ENCODE measurements around the gene CCNL2.
"Not testable (repeated sequence)": the region's sequence is repeated elsewhere in the genome, so short reads cannot be mapped to it uniquely, and the experiment has no call there.

The CCNL2 gene

DNA sequence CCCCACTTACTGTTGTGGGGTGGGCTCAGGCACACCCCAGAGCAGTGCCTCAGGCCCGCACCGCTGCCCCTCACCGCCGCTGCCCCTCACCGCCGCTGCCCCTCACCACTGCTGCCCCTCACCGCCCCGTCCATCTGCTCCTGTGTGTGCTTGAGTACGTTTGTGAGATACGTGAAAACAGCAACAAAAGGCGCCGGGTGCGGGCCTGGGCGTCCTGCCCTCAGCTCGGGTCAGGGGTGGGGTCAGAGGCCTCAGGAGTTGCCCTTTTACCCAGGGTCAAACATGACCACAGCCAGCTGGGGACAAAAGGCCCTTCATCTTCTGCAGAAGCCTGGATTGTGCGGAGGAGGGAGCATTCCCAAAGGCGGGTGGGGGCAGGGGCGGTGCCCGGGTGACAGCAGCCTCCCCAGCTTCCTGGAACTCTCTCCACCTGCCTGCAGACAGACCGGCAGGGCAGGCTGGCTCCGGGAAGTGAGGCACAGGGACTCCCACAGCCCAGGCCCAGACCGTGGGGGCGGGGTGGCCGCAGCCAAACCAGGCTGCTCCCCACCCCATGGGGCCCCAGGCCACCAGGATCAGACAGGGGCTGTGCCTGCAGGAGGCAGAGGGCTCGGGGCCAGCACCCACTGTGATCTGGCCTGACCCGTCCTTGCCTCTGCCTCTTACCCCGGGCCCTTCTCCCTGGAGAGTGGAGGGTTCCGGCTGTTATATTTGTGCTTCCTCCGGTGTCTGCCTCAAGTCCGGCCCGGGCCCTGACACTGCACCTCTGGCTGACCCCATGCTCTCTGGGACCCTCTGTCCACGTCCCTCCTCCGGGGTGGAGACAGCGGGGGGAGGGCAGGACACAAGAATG is 34.0 kb upstream of the CCNL2 start:
- peak overlapping the region; percentile 93 for H3K27ac ChIP-seq
- no peak for DNase-seq (ENCODE audit: low read depth, low spot score)

GRCh38 chr1:1432274-1432950 is 33.3 kb upstream of the CCNL2 start:
- H3K27ac ChIP-seq: peak overlapping the region; percentile 93
- DNase-seq (ENCODE audit: low read depth, low spot score): no peak

GRCh38 chr1:1431845-1432273 is 32.7 kb upstream of the CCNL2 start:
- H3K27ac ChIP-seq: peak overlapping the region; percentile 50
- no peak for DNase-seq (ENCODE audit: low read depth, low spot score)

DNA sequence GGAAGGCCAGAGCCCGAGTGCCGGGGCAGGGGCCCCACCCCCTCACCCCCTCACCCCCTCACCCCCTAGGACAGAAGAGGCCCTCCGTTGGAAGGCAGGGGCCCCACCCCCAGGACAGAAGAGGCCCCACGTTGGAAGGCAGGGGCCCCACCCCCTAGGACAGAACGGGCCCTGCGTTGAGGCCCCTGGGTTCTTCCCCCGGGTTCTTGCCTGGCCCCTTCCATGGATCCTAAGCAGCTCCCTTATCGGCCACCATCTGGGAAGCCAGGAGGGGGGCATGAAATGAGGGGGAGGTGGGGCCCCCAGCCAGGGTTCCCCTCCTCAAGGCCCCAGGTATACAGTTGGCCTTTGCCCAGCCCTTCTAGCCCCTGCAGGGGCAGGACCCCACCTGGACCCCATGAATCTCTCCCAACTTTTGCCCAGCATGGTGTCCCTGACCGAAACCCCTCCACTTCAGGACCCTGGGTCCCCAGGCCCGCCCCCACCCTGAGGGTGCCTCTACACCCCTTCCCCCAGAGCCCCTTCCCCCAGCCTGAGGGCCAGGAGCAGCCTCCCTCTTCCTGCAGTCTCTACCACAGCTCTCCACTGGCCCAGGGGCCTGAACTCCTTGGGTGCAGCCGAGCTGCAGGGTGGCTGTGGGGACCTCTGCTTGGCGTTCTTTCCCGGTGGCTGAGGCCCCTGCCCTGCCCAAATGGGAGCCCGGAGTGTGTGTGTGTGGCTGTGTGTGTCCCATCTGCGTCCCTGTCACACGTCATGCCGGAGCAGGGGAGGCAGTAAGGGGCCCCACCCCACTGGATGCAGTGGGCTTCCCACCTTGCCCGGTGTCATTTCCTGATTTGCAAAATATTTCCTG is 32.1 kb upstream of the CCNL2 start:
- no peak for DNase-seq (ENCODE audit: low read depth, low spot score)
- peak overlapping the region; percentile 50 for H3K27ac ChIP-seq

- no peak for DNase-seq (ENCODE audit: low read depth, low spot score)
- H3K27ac ChIP-seq: peak overlapping the region; percentile 50
Observed at GRCh38 chr1:1430114-1430982, 31.2 kb upstream of the CCNL2 start.

- peak overlapping the region; percentile 50 for H3K27ac ChIP-seq
- no peak for DNase-seq (ENCODE audit: low read depth, low spot score)
Observed at GRCh38 chr1:1429671-1430073, 30.5 kb upstream of the CCNL2 start.

DNA sequence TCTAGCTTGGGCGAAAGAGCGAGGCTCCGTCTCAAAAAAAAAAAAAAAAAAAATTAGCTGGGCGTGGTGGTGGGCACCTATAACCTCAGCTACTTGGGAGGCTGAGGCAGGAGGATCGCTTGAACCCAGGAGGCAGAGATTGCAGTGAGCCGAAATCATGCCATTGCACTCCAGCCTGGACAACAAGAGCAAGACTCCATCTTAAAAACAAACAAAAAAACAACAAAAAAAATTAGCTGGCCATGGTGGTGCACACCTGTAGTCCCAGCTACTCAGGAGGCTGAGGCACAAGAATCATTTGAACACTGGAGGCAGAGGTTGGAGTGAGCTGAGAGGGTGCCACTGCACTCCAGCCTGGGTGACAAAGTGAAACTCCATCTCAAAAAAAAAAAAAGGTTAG is 29.8 kb upstream of the CCNL2 start:
- not testable (repeated sequence) for DNase-seq (ENCODE audit: low read depth, low spot score); H3K27ac ChIP-seq

- no peak for DNase-seq (ENCODE audit: low read depth, low spot score)
Observed at GRCh38 chr1:1428174-1428573, 29.0 kb upstream of the CCNL2 start.

DNA sequence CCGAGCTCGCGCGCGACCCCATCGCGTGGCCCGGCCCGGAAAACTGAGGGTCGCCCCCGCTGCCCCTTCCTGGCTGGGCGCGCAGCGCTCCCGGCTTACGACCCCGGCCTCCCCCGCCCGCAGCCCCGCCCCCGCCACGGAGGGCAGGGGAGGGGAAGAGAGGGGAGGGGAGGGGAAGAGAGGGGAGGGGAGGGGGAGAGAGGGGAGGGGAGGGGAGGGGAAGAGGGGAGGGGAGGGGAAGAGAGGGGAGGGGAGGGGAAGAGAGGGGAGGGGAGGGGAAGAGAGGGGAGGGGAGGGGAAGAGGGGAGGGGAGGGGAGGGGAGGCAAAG is 28.6 kb upstream of the CCNL2 start:
- no peak overlapping the region for H3K27ac ChIP-seq
- DNase-seq (ENCODE audit: low read depth, low spot score): no peak

More at GRCh38 chr1:1428174-1428573, 29.0 kb upstream of the CCNL2 start:
- no peak overlapping the region for H3K27ac ChIP-seq

- DNase-seq (ENCODE audit: low read depth, low spot score): no peak
- no peak overlapping the region for H3K27ac ChIP-seq
Observed at GRCh38 chr1:1427106-1427819, 28.1 kb upstream of the CCNL2 start.

DNA sequence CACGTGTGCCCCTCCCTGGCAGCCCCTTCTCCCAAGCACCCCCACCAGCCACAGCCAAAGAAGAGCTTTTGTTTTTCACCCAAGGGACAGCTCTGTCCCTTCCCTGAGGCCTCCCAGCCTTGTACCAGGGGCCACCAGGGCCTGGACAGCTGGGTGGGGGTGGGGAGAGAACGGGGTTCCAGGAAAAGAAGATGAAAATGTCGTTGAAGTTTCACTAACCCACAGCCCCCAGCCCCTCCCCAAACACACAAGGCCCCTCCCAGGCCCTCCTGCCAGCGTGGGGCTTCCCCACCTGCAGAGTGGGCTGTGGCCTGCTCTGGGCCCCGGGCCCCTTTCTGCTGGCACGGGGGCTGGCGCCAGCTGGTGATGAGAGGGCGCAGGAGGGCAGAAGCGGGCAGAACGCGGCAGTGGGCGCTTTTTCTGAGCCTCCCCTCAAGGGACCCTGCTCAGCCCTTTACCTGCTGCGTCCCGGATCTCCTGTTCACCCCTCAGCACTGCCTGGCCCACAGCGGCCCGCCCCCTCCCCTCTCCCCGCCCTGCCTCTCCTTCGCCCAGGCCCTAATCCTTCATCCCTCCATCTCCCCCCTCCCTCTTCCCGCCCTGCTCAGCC is 27.5 kb upstream of the CCNL2 start:
- no peak overlapping the region for H3K27ac ChIP-seq
- no peak for DNase-seq (ENCODE audit: low read depth, low spot score)

DNA sequence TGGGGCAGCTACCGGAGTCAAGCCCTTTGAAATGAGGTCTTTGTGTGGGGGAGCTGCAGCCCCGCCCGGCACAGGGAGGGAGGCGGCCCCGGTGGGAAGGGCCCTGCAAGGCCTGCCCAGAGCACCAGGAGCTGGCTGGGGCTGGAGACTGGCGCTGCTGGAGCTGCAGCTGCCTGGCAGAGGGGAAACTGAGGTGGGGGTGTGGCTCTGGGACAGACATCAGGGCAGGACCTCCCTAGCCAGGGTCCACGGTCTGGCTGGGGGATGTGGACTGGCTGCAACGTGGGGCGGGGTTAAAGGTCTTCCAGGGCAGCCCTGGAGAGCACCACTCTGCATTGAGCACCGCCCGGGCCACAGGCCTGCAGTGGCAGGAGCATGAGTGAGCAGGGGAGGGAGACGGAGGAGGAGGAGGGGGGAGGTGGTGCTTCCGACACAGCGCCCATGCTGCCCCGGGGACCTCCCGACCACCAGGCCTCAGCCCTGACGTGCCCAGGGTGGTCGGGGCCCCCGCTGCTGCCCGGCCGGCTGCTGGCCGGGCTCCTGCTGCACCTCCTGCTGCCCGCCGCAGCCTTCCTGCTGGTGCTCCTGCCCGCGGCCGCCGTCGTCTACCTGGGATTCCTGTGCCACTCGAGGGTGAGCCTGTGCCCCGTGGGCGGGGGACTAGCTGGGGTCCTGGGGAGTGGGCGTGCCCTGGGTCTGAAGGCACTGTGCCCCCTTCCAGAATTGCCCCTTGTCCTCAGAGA is 26.8 kb upstream of the CCNL2 start:
- no peak for DNase-seq (ENCODE audit: low read depth, low spot score)
- H3K27ac ChIP-seq: no peak overlapping the region

- no peak for DNase-seq (ENCODE audit: low read depth, low spot score)
Observed at GRCh38 chr1:1425426-1425752, 26.3 kb upstream of the CCNL2 start.

DNA sequence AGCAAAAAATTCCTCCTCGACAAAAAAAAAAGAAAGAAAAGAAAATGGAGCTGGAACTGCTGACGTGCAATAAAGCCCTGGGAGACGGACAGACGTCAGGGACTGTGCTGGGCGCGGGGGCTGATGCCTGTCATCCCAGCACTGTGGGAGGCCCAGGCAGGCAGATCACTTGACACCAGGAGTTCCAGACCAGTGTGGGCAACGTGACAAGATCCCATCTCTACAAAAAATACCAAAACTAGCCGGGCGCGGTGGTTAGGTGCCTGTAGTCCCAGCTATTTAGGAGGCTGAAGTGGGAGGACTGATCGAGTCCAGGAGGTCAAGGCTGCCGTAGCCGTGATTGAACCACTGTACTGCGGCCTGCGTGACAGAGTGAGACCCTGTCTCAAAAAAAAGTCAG is 25.6 kb upstream of the CCNL2 start:
- H3K27ac ChIP-seq: no peak overlapping the region
- no peak for DNase-seq (ENCODE audit: low read depth, low spot score)

More at GRCh38 chr1:1425426-1425752, 26.3 kb upstream of the CCNL2 start:
- H3K27ac ChIP-seq: no peak overlapping the region

- H3K27ac ChIP-seq: no peak overlapping the region
- DNase-seq (ENCODE audit: low read depth, low spot score): no peak
Observed at GRCh38 chr1:1423245-1423597, 24.1 kb upstream of the CCNL2 start.

DNA sequence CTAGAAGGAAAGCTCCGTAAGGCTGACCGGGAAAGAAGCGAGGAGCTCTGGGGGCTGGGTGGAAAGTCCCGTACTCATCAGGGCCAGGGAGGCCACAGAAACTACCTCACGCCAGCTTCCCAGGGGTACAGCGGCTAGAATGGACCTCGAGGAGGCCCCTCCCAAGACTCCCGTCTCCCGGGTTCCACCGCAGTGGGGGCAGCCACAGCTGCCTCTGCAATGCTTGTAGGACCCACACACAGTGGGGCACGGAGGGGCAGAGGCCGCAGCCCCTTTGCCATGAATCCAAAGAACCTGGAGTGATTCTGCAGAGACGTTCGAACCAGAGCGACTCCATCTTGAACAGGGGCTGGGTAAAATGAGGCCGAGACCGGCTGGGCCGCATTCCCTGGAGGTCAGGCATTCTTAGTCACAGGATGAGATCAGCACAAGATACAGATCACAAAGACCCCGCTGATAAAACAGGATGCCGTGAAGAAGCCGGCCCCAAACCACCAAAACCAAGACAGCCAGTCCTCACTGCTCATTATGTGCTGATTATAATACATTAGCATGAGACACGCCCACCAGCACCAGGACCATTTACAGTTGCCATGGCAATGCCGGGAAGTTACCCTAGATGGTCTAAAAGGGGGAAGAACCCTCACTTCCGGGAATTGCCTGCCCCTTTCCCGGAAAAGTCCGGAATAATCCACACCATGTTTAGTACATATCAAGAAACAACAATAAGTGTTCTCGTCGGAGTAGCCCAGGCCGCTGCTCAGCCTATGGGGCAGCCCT is 23.5 kb upstream of the CCNL2 start:
- H3K27ac ChIP-seq: peak overlapping the region; percentile 82
- DNase-seq (ENCODE audit: low read depth, low spot score): no peak

DNA sequence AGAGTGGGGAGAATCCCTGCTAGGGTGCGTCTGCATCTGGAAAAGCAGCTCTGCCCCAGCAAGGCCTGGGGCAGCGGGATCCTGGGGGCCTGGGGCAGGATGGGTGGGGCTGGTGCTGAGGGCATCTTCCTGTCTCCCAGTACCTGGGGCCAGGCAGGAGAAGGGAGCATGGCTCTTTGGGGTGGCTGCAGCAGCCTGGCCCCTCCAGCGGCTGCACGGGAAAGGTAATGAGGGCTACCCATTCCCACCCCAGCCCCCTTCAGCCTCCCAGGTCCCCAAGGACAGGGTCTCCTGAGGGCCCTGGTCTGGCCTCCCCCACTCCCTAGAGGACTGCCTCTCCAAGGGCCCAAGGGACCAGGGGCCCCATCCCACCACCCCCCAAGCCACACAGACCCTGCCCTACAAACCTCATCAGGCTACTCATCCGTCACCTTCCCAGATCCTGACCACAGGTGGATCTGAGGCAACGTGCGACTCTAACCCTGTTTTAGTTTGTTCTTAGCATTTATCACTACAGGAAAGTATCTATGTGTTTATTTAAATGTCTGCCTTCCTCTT is 22.9 kb upstream of the CCNL2 start:
- peak overlapping the region; percentile 82 for H3K27ac ChIP-seq
- no peak for DNase-seq (ENCODE audit: low read depth, low spot score)

All from epithelial cell of prostate (primary cell).